Activated T-cell treated with anti-CD3 and anti-CD28 coated beads, Interleukin-2, amount 50 U/mL, for 72 hours (primary cell): ENCODE data around the gene DNASE2. TPM values are rescaled to one million over a fixed set of nuclear protein-coding genes. Genes with fewer than 3 reads are reported as not detected.
A peak's percentile ranks its signal among the peaks of the same experiment; 100 is the strongest.
"Not testable (repeated sequence)": the region's sequence is repeated elsewhere in the genome, so short reads cannot be mapped to it uniquely, and the experiment has no call there.

Source experiments
- ATAC-seq, 2 donors: fragments of 150-1000 bp; cut with Tn5 transposase; replicated peaks in 1 of 2; 2 replicates each; pipeline ENCODE4 v1.10.0; 2021; ENCODE audit warnings: moderate library complexity in 2 of 2, mild to moderate bottlenecking in 1 of 2
- DNase-seq, 2 donors: peaks; one replicate each; pipeline ENCODE4 v3.0.0; 2021 to 2022; ENCODE audit warnings: mixed read lengths in 1 of 2
- H3K27ac Mint-ChIP-seq: one replicate; pipeline ENCODE4 v1.8.0; 2022; ENCODE audit warnings: mild to moderate bottlenecking, moderate library complexity, mixed read lengths
- H3K27me3 Mint-ChIP-seq: one replicate; pipeline ENCODE4 v1.8.0; 2022; ENCODE audit warnings: low read depth, mixed read lengths
- H3K36me3 Mint-ChIP-seq, 2 donors: one replicate each; pipeline ENCODE4 v1.8.0; 2022; ENCODE audit warnings: mixed read lengths in 2 of 2, mild to moderate bottlenecking in 1 of 2; ENCODE audit not compliant: insufficient read depth in 2 of 2
- H3K4me1 Mint-ChIP-seq: one replicate; pipeline ENCODE4 v1.8.0; 2022; ENCODE audit warnings: low read depth, mixed read lengths
- H3K4me3 Mint-ChIP-seq, 2 donors: one replicate each; pipeline ENCODE4 v1.8.0; 2022; ENCODE audit warnings: mild to moderate bottlenecking in 2 of 2, mixed read lengths in 2 of 2, moderate library complexity in 2 of 2
- H3K9me3 Mint-ChIP-seq, 2 donors: one replicate each; pipeline ENCODE4 v1.8.0; 2022; ENCODE audit warnings: mixed read lengths in 2 of 2
- total RNA-seq, 2 donors: library from RNA; stranded (reverse); gene quantifications; one replicate each; pipeline ENCODE4 v1.2.3, GENCODE V29; 2022

DNASE2 gene
- total RNA-seq, 2 donors from 2014 or later, result 34.5 to 39.1 TPM

DNA sequence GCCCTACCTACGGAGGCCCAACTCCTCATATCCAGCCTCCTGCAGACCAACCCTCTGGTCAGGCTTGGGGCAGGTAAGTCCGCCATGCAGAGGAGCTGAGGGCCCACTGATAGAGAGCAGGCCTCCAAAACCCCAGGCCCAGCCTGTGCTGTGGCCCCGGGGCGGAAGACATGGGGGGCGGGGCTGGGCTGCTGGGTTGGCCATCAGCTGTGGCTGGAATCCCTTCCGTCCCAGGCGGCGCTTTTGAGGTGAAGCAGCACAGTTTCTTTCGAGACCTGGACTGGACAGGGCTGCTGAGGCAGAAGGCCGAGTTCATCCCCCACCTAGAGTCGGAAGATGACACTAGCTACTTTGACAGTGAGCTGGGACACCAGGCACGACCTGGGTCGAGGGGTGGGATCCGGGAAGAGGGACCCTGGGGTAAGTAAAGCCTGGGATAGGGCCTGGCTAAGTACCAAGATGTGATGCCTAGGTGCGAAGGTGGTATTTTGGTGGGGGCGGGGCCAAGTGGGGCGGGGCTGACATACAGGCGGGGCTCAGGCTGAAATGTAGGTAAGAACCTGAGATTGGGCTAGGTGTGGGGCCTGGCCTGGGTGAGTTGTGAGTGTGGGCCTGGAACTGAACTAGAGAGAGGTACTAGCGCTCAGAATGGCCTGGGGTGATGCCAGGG is 15.4 kb downstream of the DNASE2 start:
- no peak overlapping the region for H3K27ac Mint-ChIP-seq
- no peaks in the 10 kb centered on the region for H3K9me3 Mint-ChIP-seq
- DNase-seq, result no peak
- no peak for ATAC-seq
- peaks cover 10% of the 10 kb centered on the region for H3K4me1 Mint-ChIP-seq
- H3K4me3 Mint-ChIP-seq, result peak overlapping the region in 1 of 2 donors; percentile 69
- no peaks in the 10 kb centered on the region for H3K27me3 Mint-ChIP-seq
- H3K36me3 Mint-ChIP-seq, result no peaks in the 10 kb centered on the region

DNA sequence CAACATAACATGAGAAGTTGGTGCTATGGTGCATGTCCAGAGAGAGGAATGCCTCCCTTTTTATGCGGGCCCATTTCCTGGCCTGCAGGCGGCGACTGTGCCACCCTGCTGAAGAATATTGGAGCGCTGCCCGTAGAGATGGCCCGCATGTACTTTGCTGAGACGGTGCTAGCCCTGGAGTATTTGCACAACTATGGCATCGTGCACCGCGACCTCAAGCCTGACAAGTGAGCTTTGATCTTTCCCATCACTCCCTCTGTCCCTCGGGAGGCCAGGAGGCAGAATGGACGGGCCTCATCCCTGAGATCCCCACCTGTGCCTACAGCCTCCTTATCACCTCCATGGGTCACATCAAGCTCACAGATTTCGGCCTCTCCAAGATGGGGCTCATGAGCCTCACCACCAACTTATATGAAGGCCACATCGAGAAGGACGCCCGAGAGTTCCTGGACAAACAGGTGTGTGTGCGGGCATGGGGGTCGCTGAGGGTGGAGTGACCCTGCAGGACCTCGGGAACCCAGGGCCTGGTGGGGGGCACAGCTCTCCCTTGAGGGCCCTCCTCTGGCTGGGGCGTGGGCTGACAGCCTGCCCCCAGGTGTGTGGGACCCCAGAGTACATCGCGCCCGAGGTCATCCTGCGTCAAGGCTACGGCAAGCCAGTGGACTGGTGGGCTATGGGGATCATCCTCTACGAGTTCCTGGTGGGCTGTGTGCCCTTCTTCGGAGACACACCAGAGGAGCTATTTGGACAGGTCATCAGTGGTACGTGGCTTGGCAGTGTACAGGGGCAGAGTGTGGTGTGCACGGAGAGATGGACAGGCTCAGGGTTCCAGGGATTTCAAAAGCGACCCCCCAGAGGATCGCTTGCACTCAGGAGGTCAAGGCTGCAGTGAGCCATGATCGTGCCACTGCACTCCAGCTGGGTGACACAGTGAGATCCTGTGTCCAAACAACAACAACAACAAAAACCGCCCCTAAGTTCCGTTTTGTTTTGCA is 16.2 kb downstream of the DNASE2 start:
- H3K27me3 Mint-ChIP-seq, result no peaks in the 10 kb centered on the region
- H3K36me3 Mint-ChIP-seq, result no peaks in the 10 kb centered on the region
- no peaks in the 10 kb centered on the region for H3K9me3 Mint-ChIP-seq
- H3K4me1 Mint-ChIP-seq, result peaks cover 10% of the 10 kb centered on the region
- no peak for DNase-seq
- H3K4me3 Mint-ChIP-seq, result no peak overlapping the region
- no peak overlapping the region for H3K27ac Mint-ChIP-seq
- no peak for ATAC-seq

DNA sequence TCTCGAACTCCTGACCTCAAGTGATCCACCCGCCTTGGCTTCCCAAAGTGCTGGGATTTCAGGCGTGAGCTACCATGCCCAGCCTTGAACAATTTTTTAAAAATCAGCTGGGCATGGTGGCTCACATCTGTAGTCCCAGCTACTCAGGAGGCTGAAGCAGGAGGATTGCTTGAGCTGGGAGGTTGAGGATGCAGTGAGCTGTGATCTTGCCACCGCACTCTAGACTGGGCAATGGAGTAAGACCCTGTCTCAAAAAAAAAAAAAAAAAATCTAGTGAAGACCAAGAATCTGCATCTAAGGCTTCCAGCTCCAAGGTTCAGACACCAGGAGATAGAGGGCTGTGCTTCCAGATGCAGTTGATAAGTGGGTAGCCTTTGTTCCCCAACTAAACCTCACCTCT is 17.1 kb downstream of the DNASE2 start:
- ATAC-seq, result no peak

DNA sequence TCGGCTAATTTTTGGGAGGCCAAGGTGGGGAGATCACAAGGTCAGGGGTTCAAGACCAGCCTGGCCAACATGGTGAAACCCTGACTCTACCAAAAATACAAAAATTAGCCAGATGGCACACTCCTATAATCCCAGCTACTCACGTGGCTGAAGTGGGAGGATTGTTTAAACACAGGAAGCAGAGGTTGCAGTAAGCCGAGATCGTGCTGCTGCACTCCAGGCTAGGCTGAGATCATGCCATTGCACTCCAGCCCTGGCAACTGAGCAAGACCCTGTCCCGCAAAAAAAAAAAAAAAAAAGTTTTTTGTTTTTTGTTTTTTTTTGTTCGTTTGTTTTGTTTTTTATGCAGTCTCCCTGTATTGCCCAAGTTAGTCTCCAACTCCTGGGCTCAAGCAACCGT is 21.7 kb downstream of the DNASE2 start:
- ATAC-seq, result no peak
- Mint-ChIP-seq H3K4me3 (no peak overlapping the region), H3K27me3 (no peaks in the 10 kb centered on the region), H3K27ac (no peak overlapping the region), H3K4me1 (no peaks in the 10 kb centered on the region), H3K9me3 (no peaks in the 10 kb centered on the region), H3K36me3 (no peaks in the 10 kb centered on the region)
- DNase-seq, result no peak

More for the DNA sequence above, 17.1 kb downstream of the DNASE2 start:
- H3K4me3 Mint-ChIP-seq, result no peak overlapping the region
- no peak overlapping the region for H3K27ac Mint-ChIP-seq
- no peaks in the 10 kb centered on the region for H3K9me3 Mint-ChIP-seq
- DNase-seq, result no peak
- H3K36me3 Mint-ChIP-seq, result no peaks in the 10 kb centered on the region
- H3K27me3 Mint-ChIP-seq, result no peaks in the 10 kb centered on the region
- peaks cover 10% of the 10 kb centered on the region for H3K4me1 Mint-ChIP-seq

DNA sequence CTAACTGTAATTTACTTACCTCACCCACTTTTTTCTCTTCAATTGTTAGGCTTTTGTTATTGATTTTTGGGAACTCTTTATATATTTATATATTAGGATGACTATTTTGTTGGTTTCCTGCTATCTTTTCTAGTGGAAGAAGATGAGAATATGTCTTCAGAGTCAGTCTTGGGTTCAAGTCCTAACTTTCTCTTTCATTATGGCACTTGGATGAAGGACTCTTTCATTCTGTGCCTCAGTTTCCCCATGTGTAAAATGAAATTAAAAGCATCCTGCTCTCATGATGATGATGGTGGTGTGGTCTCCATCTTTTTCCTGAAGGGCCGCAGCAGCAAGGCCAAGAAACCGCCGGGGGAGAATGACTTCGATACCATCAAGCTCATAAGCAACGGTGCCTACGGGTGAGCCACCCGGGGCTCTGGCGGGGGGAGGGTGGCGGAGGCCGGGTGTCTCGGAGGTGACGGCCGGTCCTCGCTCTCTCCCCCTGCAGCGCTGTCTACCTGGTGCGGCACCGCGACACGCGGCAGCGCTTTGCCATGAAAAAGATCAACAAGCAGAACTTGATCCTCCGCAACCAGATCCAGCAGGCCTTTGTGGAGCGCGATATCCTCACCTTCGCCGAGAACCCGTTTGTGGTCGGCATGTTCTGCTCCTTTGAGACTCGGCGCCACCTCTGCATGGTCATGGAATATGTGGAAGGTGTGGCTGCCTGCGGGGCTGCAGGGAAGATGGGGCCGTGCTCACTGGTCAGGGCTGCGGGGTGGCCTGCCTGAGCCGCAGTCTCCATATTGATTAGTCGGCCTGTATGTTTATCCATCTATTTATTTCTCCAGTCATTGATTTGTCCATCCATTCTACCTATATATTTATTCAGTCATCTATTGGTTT is 23.0 kb downstream of the DNASE2 start:
- H3K27ac Mint-ChIP-seq, result no peak overlapping the region
- H3K36me3 Mint-ChIP-seq, result no peaks in the 10 kb centered on the region
- H3K9me3 Mint-ChIP-seq, result no peaks in the 10 kb centered on the region
- H3K4me3 Mint-ChIP-seq, result no peak overlapping the region
- no peak for ATAC-seq
- H3K27me3 Mint-ChIP-seq, result no peaks in the 10 kb centered on the region
- no peak for DNase-seq
- no peaks in the 10 kb centered on the region for H3K4me1 Mint-ChIP-seq

DNA sequence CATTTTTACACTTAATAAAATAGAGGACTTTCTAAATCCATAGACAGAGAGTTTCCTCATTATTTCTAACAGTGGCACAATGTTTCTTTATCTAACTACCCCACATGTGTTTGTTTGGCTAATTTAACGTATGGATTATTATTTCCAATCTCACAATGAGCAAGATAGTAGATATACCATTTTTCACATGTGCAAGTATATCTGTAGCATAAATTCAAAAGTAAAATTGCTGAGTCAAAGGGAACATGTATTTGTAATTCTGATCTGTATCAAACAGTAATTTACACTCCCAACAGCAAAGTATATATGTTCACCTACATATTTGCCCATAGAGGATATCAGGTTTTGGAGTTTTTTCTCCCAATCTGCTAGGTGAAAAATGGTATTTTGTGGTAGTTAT is 24.6 kb downstream of the DNASE2 start:
- Mint-ChIP-seq H3K36me3 (no peaks in the 10 kb centered on the region), H3K4me1 (no peaks in the 10 kb centered on the region), H3K27me3 (no peaks in the 10 kb centered on the region), H3K9me3 (no peaks in the 10 kb centered on the region), H3K4me3 (no peak overlapping the region), H3K27ac (no peak overlapping the region)
- ATAC-seq (no peak), DNase-seq (no peak)

DNA sequence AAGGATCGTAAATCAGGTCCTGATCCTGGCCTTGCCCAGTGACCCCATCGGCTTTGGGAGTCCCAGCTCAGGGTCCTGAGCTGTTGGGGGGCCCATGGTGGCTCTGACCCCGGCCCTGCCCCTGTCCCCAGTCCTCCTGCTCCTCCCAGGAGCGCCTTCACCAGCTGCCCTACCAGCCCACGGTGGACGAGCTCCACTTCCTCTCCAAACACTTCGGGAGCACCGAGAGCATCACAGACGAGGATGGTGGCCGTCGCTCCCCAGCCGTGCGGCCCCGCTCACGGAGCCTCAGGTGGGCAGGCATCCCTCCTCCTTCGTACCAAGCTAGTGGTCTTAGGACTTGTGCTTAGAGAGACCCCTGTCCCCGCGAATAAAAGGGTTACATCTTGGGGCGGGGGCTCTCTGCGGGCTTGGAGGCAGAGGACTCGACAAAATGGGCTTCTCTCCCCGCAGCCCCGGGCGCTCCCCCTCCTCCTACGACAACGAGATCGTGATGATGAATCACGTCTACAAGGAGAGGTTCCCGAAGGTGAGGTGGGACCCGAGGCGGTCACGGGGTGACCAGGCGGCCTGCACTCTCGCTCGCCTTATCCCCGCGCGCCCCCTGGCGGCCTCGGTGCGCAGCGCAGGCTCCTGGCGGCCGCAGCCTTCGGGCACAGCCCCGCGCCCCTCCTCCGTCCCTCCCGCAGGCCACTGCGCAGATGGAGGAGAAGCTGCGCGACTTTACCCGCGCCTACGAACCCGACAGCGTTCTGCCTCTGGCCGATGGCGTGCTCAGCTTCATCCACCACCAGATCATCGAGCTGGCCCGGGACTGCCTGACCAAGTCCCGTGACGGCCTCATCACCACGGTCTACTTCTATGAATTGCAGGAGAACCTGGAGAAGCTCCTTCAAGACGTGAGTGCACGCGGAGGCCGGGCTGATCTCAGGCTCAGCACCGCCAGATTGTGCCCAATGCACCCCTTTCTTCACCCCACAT is 33.8 kb downstream of the DNASE2 start:
- peaks cover 16% of the 10 kb centered on the region for H3K4me1 Mint-ChIP-seq
- H3K27ac Mint-ChIP-seq, result no peak overlapping the region
- peak overlapping the region; percentile 81 to 86 for H3K4me3 Mint-ChIP-seq
- ATAC-seq (peak; percentile 97 to 98), DNase-seq (peak; percentile 91 to 96)
- H3K9me3 Mint-ChIP-seq, result no peaks in the 10 kb centered on the region
- H3K27me3 Mint-ChIP-seq, result peaks cover 30% of the 10 kb centered on the region
- no peaks in the 10 kb centered on the region for H3K36me3 Mint-ChIP-seq

DNA sequence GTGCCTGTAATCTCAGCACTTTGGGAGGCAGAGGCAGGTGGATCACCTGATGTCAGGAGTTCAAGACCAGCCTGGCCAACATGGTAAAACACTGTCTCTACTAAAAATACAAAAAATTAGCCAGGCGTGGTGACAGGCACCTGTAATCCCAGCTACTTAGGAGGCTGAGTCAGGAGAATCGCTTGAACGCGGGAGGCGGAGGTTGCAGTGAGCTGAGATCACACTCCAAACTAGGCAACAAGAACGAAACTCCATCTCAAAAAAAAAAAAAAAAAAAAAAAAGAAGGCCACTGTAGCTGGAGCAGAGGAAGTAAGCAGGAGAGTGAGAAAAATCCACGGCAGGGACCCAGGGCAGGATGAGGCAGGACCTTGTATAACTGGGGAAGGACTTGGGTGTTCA is 34.6 kb downstream of the DNASE2 start:
- not testable (repeated sequence) for H3K36me3 Mint-ChIP-seq, DNase-seq, H3K9me3 Mint-ChIP-seq, ATAC-seq, H3K27ac Mint-ChIP-seq
- peaks cover 17% of the 10 kb centered on the region for H3K4me1 Mint-ChIP-seq
- H3K4me3 Mint-ChIP-seq, result peak overlapping the region in 1 of 2 donors; percentile 3
- H3K27me3 Mint-ChIP-seq, result peaks cover 39% of the 10 kb centered on the region

DNA sequence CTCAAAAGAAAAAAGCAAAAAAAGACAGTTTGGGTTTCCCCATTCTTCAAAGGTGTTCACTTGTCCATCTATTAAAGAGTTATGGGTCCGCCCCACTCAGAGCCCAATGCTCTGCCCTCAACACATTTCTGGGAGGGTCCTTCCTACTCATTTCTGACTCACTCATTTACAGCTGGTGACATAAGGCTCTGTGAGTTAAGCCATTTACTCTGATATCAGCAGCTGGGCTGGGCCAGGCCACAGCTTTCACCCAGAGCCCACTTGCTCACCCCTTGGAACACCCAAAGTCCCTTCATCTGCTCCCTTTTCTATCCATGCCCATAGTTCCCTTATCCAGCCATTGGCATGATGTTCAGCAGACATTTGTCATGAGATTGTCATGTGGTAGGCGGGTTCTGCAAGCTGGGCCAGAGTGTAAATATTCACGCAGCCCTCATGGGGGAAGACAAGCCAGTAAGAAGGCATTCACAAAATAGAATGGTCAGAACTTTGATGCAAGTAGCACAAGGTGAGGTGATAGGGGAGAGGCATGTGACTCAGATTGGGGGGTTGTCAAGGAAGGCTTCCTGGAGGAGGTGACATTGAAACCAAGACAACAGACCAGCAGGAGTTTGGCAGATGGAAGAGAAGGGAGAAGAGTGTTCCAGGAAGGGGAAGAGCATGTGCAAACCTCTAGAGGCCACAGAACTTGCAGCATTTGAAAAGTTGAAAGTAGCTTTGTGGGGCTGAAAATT is 37.1 kb downstream of the DNASE2 start:
- ATAC-seq, result no peak
- no peaks in the 10 kb centered on the region for H3K9me3 Mint-ChIP-seq
- DNase-seq, result no peak
- H3K27ac Mint-ChIP-seq, result no peak overlapping the region
- peaks cover 39% of the 10 kb centered on the region for H3K4me1 Mint-ChIP-seq
- peaks cover 0 to 3% of the 10 kb centered on the region in 2 donors for H3K36me3 Mint-ChIP-seq
- peaks cover 63% of the 10 kb centered on the region for H3K27me3 Mint-ChIP-seq
- no peak overlapping the region for H3K4me3 Mint-ChIP-seq

DNA sequence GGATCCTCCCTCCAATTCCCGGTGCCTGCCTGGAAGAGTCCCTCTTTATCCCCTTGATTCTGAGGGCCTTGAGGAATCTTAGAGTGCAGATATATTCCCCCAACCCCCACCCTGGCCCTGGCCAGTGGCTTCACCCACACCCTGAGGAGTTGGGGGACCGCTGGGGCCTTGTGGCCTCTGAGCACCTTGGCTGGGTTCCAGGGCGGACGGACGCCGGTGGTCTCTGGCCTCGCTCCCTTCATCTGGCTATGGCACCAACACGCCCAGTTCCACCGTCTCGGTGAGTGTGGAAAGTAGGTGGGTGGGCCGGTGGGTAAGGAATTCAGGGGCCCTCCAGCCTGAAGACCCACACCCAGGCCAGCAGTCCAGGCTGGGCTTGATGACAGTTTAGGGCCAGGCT is 37.9 kb downstream of the DNASE2 start:
- Mint-ChIP-seq H3K27ac (no peak overlapping the region), H3K4me3 (no peak overlapping the region), H3K36me3 (peaks cover 0 to 5% of the 10 kb centered on the region in 2 donors), H3K27me3 (peaks cover 68% of the 10 kb centered on the region), H3K4me1 (peaks cover 43% of the 10 kb centered on the region), H3K9me3 (no peaks in the 10 kb centered on the region)
- DNase-seq (no peak), ATAC-seq (no peak)

DNA sequence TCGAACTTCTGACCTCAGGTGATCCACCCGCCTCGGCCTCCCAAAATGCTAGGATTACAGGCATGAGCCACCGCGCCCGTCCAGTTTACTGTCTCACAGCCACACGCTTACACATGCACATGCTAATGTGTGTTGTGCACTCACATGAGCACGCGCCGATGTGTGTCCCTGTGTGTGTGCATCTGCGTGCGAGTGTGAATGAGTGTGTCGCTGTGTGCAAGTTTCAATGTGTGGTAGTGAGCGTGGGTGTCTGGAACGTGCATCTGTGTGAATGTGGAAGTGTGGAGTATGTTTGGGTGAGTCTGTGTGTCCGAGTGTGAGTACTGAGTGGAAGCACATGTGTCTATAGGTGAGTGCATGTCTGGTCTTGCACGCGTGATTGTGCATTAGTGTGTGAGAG is 38.7 kb downstream of the DNASE2 start:
- H3K36me3 Mint-ChIP-seq, result peaks cover 0 to 5% of the 10 kb centered on the region in 2 donors
- H3K4me1 Mint-ChIP-seq, result peaks cover 44% of the 10 kb centered on the region
- no peak overlapping the region for H3K27ac Mint-ChIP-seq
- ATAC-seq (no peak), DNase-seq (no peak)
- H3K4me3 Mint-ChIP-seq, result no peak overlapping the region
- peaks cover 73% of the 10 kb centered on the region for H3K27me3 Mint-ChIP-seq
- no peaks in the 10 kb centered on the region for H3K9me3 Mint-ChIP-seq
